Mesenteric fat pad (tissue), 1 donor: Measurements from ENCODE around the gene ARRB2. TPM values are rescaled to one million over a fixed set of nuclear protein-coding genes. Genes with fewer than 3 reads are reported as not detected.

Experiments used
- DNase-seq: peaks from one replicate; pipeline ENCODE4 v3.0.0-alpha.2; 2020; ENCODE audit warnings: low spot score
- total RNA-seq: library from RNA; stranded (reverse); fragmentation: NEBNext Ultra II Directional; extraction: Animal tissue kit (Norgen Biotek cat#: 25700); gene quantifications from one replicate; pipeline ENCODE4 v1.2.1, GENCODE V29; 2021
- donor health status: DM: yes; HTN: yes; CAD: no.

The ARRB2 gene
- total RNA-seq, 1 donor from 2014 or later = 131 TPM

DNA sequence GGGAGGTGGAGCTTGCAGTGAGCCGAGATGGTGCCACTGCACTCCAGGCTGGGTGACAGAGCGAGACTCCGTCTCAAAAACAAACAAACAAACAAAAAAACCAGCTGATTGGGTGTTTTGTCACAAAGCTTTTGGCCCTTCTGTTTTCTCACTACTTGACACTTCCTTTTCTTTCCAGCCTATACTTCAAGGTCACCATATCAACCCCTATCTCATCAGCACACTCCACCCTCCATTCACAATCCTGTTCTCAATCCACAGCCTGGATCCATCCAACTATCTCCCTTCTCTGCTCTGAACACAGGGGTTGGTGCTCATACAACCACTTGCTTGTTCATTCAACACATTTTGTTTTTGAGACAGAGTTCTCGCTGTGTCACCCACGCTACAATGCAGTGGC is 14.2 kb downstream of the ARRB2 start:
- DNase-seq = no peak

DNA sequence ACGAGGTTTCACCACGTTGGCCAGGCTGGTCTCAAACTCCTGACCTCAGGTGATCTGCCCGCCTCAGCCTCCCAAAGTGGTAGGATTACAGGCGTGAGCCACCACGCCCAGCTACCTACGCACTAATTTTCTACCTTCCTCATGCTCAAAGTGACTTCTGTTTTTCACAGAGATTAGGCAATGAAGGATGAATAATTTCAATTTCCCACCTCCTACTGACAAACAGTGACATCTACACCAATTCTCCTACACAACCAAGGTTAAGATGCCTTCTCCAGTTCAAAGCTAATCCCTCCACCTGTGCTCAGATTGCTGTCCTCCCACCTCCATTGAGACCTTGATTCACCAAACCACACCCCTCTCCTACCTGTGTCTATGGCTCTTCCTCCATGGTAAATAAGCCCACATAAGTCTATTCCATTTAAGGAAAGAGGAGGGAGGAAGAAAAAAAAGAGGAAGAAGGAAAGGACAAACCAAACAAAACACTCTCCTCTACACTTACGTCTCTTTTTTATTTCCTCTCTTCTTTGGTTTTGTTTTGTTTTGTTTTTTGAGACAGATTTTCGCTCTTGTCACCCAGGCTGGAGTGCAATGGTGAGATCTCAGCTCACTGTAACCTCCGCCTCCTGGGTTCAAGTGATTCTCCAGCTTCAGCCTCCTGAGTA is 15.3 kb downstream of the ARRB2 start:
- DNase-seq = no peak

DNA sequence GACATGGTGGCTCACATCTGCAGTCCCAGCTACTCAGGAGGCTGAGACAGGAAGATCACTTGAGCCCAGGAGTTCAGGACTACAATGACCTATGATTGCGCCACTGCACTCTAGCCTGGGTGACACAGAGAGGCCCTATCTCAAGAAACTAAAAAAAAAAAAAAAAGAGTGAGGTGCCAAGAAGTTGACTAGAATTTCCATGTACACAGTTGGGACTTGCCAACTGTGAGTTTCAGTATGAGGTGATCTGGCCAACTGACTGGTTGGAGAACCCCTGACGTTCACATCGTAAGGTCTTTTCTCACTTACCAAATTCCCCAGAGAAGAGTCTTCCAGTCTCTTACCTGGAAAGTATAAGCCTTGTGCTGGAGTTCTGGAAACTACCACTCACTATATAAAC is 17.7 kb downstream of the ARRB2 start:
- DNase-seq = no peak

DNA sequence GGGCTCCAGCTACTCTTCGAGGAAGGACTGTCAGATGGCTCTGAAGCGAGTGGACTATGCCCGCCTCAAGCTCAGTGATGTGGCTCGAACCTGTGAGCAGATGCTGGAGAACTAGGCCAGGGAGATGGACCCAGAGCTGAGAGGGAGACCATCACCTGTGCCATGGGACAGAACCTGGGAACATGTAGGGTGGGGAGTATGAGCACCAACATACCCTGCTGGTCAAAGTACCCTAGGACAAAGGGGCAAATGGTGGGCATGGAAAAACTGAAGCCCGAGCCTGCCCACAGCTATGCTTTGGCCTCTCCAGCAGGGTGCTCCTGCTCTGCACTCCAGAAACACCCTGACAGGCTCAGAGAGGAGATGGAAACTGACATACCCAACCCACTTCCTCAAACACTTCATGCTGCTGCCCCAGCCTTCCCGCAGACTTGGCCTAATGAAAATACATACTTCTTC is 22.7 kb downstream of the ARRB2 start:
- no peak for DNase-seq

DNA sequence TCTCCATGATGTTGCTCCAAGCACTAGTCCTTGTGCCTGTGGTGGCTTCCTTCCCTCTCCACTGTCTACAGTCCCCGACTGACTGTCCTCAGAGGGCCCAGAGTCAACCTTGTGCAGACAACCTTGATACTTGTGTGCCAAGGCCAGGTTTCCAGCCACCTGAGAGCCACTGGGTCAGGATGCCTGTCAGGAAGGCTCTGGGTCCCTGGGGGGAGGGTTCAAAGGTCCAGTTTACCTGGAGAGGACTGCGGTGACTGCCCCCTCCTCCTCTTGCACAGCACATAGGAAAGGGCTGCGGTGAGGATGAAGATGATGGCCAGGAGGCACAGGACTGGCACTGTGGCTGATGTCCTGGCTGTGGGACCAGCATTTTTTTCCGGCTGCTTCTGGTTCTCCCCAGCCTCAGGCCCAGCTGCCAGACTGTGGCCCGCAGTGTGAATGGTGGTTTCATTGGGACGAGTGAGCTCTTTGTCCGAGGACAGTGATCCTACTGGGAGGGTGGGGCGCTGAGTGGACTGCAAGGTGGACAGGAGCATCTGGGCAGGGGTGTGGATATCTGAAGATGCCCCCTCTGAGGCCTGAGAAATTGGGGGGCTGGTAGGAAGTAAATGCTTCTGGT is 24.5 kb downstream of the ARRB2 start:
- DNase-seq = no peak

DNA sequence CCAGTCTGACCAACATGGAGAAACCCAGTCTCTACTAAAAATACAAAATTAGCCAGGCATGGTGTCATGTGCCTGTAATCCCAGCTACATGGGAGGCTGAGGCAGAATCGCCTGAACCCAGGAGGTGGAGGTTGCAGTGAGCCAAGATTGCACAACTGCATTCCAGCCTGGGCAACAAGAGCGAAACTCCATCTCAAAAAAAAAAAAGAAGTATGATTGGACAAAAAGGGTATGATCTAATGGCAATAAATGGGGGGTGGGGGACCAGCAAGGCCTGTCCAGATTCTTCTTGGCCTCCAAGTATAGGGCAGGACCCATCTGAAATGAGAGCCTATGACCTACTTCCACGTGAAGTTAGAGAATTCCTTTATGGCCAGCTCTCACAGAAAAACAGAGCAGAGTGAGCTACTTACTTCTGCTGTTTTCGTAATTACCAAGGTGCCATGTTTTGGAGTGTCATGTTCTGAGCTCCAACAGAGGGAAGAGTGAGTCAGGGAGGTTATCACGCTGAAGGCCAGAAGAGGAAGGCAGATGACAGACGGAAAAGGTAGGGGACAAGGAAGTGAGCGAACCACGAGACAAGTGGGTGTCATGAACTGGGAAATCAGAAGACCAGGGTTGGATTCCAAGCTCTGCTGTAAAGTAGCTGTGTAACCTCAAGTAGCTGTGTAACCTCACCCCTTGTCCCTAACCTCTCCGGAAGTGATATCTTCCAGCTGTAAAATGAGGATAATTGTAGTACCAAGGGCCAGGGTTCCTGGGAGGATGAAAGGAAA is 25.6 kb downstream of the ARRB2 start:
- DNase-seq = no peak

DNA sequence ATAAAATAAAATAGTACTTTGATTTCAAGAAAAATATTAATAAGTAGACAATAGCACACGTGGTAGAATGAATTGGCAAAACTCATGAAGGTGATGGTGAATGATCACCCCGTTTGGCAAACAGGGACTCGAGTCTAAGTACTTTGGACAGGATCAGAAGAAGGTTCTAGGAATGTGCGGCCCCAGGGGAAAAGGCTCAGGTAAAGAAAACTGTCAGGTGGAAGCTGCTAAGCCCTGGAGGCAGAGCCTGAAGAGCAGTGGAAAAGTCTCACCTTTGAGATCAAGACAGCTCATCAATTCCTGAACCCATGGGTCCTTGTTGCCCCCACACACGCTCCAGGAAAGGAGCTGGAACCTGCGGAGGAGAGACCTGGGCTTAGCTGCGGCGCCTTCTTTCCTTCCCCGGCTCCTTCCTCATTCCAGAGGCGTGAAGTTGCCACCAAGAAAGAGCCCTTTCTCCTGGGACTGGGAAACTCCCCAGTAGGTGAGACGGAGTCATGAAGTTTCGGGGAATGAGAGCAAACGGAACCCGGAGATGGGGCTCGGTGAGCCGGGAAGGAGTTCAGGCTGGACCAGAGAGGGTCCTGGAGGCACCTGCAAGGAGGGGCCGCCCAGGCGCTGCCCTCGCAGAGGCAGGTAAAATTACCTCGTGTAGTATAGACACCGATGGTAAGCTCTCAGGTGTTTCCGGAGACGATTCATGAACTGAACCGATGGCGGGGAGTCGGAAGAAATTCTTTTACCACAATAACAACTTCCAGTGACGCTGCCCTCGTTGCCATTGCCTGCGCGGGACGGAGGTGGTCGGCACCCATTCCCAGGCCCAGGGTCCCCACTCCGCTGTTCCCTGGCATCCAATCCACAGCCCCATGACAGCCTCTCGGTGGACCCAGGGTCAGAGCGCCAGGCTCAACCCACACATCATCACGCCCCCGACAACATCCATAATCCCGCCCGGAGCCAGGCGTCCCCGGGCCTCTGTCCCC is 28.0 kb downstream of the ARRB2 start:
- no peak for DNase-seq

DNA sequence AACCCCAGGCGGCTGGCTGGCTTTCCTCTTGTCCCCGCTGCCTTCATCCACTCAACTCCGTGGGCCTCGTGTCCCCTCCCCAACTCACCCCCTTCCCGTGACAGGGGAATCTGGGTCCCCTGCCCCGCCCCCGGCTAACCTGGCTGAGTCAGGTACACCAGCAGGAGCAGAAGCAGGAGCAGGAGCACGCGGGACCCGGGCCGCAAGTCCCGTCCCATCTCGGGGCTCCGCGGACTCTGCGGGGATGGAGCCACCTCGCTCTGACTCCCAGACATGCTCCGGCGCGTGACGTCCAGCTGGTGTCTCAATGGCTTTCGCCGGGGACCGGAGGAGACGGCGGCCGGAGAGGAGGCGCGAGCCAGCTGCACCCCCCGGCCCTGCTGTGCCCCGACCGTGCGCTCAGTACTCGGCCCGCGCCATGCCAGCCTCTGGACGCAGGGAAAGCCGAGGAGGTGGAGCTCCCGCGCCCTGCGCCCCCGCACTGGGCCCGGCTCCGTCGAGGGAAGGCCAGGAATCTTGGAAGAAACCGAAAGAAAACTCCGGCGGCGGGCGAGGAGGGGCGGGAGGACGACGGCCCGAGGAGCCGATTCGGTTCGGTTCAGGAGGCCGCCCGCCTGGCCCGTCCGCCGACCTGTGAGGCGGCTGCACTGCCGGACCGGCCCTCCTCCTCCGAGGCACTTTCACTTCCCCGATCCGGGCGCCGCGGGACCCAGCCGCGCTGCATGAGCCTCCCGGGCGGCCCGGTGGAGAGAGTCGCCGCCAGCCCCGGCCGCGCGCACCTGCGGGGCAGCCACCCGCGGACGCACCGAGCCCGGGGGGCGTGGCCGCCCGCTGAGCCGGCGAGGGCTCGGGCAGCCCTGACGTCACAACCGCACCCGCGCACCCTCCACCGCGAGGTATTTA is 28.9 kb downstream of the ARRB2 start, which contains the start of the genes CXCL16 and ZMYND15:
CXCL16 (minus strand) TSS at position 807 of the 903 bp plus-strand sequence; CDS start at position 218, 589 bp downstream.
ZMYND15 (plus strand) TSS at position 712 of the 903 bp plus-strand sequence. CDS start 716 bp downstream, outside the sequence.
- DNase-seq = peak; percentile 92

DNA sequence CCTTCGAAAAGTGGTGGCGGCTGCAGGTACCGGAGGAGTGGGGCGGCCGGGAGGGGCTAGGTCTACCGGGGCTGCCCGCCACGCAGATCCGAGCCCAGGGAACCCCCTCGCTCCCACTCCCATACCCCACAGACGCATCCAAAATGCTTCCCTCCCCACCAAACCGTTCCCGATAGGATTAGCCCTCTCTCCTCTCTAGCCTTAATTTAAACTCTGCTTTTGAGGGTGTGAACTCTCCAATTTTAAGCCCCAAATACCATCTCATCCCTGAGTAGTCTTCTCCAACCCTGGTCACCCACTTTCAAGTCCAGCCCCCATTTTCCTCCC is 29.6 kb downstream of the ARRB2 start:
- DNase-seq = no peak

DNA sequence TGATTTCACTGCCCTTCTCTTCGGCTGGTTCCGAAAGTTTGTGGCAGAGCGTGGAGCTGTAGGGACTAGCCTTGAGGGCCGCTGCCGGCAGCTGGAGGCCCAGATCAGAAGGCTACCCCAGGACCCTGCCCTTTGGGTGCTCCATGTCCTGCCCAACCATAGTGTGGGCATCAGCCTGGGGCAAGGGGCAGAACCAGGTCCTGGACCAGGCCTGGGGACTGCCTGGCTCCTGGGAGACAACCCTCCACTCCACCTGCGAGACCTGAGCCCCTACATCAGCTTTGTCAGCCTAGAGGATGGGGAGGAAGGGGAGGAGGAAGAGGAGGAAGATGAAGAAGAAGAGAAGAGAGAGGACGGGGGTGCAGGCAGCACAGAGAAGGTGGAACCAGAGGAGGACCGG is 30.2 kb downstream of the ARRB2 start:
- no peak for DNase-seq

DNA sequence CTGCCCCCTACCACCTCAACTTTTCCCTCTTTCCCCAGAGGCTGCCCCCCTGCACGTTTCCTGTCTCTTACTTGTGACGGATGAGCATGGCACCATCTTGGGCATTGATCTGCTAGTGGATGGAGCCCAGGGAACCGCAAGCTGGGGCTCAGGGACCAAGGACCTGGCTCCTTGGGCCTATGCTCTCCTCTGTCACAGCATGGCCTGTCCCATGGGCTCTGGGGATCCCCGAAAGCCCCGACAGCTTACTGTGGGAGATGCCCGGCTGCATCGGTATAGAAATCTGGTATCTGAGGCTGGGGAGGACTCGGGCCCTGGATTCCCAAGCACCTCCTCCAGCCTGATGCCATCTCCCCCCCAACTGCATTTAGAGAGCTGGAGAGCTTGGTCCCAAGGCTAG is 31.1 kb downstream of the ARRB2 start:
- no peak for DNase-seq

DNA sequence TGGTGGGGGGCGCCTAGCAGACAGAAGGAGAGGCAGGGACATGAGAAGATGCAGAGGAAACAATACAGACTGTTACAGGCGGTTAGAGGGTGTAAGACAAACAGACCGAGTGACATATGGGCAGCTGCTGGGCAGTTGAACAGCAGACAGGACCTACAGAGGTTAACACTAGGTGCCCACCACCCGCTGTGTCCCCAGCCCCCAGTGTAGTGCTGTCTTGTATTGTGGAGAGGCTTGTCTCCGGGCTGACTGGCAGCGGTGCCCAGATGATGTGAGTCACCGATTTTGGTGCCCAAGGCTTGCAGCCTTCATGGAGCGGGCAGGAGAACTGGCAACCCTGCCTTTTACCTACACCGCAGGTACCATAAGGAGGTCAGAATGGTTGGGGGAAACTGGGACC is 31.7 kb downstream of the ARRB2 start:
- DNase-seq = no peak

DNA sequence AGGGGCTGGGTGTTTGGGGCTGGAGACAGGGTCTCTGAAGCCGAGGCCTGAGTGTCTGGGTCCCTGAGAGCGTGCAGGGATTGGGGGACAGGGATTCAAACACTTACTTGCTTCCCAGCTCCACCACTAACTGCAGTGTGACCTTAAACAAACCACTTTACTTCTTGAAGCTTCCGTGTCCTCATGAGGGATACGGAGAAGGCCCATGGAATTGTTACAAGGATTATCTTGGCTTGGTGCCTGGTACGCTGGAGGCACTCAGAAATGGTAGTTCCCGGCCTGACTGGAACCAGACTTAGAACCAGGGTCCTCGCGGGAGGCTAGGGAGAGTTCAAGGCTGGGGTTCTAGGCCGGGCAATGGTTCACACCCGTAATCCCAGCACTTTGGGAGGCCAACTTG is 32.2 kb downstream of the ARRB2 start:
- DNase-seq = no peak

DNA sequence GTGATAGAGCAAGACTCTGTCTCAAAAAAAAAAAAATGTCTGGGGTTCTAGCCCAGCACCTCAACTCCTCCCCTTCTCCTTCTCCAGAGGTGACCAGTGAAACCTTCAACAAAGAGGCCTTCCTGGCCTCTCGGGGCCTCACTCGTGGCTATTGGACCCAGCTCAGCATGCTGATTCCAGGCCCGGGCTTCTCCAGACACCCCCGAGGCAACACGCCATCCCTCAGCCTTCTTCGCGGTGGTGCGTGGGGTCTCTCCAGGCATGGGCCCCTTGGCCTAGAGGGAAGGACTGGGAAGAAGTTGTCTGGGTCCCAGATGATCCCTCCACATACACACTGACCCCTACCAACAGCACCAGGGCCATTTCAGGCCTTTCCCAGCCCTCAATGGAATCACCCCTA is 32.8 kb downstream of the ARRB2 start:
- no peak for DNase-seq

DNA sequence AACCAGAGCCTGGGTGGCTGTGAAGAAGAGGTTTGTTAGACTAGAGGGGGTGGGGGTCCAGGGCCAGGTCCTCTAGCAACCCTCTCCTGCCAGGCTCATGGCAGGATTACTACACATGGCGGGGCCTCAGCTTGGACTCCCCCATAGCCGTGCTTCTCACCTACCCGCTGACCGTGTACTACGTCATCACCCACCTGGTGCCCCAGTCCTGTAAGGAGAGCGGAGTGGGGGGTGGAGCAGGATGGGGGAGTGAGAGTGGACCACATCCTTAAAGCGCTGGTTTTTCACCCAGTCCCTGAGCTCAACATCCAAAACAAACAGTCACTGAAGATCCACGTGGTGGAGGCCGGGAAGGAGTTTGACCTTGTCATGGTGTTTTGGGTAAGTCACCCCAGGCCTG is 33.5 kb downstream of the ARRB2 start:
- DNase-seq = no peak

DNA sequence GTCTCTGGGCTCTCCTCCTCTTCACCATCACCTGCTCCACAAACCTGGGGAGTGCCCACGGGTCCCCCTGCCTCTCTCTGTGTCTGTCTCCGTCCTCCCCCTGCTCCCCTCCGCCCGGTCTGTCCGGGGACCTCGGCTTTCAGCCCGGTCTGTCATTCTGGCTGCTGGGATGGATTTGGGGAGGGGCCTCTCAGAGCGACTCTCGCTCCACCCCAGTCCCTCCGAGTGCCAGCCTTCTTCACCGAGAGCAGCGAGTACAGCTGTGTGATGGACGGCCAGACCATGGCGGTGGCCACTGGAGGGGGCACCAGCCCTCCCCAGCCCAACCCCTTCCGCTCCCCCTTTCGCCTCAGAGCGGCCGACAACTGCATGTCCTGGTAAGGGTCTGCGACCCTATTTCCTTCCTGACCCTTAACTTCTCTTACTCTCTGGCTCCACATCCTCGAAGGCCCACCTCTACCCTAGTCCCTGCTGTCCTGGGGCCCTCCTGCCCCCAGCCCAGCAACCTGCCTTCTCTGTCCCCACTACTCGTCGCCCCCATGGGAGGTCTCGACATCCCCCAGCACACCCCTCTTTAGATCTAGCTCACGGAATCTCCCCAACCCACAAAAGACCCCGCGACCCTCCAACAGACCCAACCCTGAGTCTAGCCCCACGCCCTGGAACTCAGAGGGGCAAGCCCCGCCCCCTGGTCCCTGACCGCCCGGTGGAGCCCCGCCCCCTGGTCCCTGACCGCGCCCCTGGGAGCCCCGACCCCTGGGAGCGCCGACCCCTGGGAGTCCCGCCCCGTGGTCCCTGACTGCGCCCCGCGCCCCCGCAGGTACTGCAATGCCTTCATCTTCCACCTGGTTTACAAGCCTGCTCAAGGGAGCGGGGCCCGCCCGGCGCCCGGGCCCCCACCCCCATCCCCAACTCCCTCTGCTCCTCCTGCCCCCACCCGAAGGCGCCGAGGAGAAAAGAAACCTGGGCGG is 34.9 kb downstream of the ARRB2 start:
- no peak for DNase-seq

DNA sequence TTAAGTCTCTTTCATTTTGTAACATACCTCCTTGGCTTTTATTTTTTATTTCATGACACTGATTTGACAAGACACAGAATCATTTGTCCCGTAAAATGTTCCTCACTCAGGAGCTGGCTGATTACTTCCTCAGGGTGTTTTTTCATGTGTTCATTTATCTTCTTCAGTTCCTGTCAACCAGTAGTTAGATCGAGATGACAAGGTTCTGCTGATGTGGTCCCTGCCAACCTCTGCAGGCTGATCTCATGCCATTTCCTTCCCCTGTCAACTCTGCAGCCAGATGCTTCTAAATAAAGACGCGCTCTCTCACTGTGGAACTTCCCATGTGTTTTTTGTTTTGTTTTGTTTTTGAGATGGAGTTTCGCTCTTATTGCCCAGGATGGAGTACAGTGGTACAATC is 37.4 kb downstream of the ARRB2 start:
- DNase-seq = no peak

DNA sequence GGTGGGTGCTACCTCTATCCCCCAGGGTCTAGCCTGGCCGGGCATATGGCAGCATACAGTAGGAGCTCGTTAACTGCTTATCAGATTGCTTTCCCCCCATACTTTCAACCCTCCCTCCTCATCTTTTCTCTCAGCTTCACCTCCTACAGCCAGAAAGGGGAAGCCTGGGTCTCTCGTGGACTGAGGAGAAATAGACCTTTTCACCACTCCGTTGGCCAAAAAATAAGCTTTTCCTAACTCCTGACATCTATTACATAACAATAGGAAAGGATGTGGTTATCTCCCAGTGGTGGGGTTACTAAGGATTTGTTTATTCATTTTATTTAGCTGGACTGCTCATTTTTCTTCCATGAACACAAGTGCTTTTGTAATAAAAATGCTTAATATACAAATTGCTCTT is 38.3 kb downstream of the ARRB2 start:
- DNase-seq = no peak

DNA sequence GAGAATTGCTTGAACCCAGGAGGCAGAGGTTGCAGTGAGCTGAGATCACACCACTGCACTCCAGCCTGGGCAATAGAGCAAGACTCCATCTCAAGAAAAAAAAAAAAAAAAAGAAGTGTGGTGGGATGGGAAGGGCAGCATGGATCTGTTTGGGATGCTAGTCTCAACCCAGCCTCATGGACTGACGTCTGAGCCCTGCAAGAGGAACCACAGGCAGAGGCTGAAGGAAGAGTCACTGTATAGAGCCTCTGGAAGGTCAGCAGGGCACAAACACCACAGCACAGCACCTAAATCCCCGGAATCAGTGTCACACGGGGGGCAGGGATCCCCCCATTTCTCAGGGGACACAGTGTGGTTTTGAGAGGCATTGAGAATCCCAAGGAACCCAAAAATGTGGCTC is 40.2 kb downstream of the ARRB2 start:
- no peak for DNase-seq
